DND-41 (cell line): ENCODE data around the gene ARMC9.
"Not testable (repeated sequence)": the region's sequence is repeated elsewhere in the genome, so short reads cannot be mapped to it uniquely, and the experiment has no call there.

Experiments
- ATAC-seq: fragments of 200-7000 bp; cut with Tn5 transposase; 3 replicates; pipeline ENCODE4 v1.9.1; 2021; ENCODE audit warnings: low read depth; ENCODE audit not compliant: insufficient read depth
- DNase-seq: peaks from one replicate; pipeline ENCODE4 v3.0.0-alpha.2; 2020
- H2AFZ ChIP-seq: 2 replicates; pipeline ENCODE4 v1.6.0; 2012; ENCODE audit warnings: low read depth, low read length
- H3K27ac ChIP-seq: 2 replicates; pipeline ENCODE4 v1.5.1; 2012; ENCODE audit warnings: low read length, inconsistent platforms
- H3K27me3 ChIP-seq: fragments of 200-600 bp; sonication (generic); 2 replicates; pipeline ENCODE4 v1.6.0; 2012; ENCODE audit warnings: low read length, mild to moderate bottlenecking, inconsistent platforms; ENCODE audit not compliant: insufficient read depth, poor library complexity
- H3K36me3 ChIP-seq: 2 replicates; pipeline ENCODE4 v1.5.1; 2012; ENCODE audit warnings: low read length, inconsistent platforms; ENCODE audit not compliant: insufficient read depth
- H3K4me1 ChIP-seq: 2 replicates; pipeline ENCODE4 v1.5.1; 2012; ENCODE audit warnings: mild to moderate bottlenecking, low read length; ENCODE audit not compliant: insufficient read depth
- H3K4me2 ChIP-seq: 2 replicates; pipeline ENCODE4 v1.6.0; 2012; ENCODE audit warnings: mild to moderate bottlenecking, moderate library complexity, low read length, inconsistent platforms; ENCODE audit not compliant: insufficient read depth
- H3K4me3 ChIP-seq, 2 experiments: fragments of 200-600 bp in 1 of 2; shearing (Covaris generic) in 1 of 2; 2 replicates each; pipeline ENCODE4 v1.5.1; 2012 to 2016; ENCODE audit warnings: inconsistent platforms in 2 of 2, low read length in 2 of 2, mild to moderate bottlenecking in 2 of 2, low read depth in 1 of 2, moderate library complexity in 1 of 2
- H3K79me2 ChIP-seq: 2 replicates; pipeline ENCODE4 v1.6.0; 2012; ENCODE audit warnings: low read length, inconsistent platforms; ENCODE audit not compliant: insufficient read depth
- H3K9ac ChIP-seq: 2 replicates; pipeline ENCODE4 v1.6.0; 2012; ENCODE audit warnings: low read depth, mild to moderate bottlenecking, inconsistent platforms, low read length, moderate library complexity
- H3K9me3 ChIP-seq: 2 replicates; pipeline ENCODE4 v1.5.1; 2012; ENCODE audit warnings: low read length, moderate library complexity, mild to moderate bottlenecking, inconsistent platforms; ENCODE audit not compliant: insufficient read depth, severe bottlenecking
- H4K20me1 ChIP-seq: 2 replicates; pipeline ENCODE4 v1.6.0; 2012; ENCODE audit warnings: low read length; ENCODE audit not compliant: insufficient read depth
- CTCF ChIP-seq: IDR thresholded peaks from 2 replicates; pipeline ENCODE4 v1.5.1; 2012; ENCODE audit warnings: borderline replicate concordance, low read length, moderate library complexity, mild to moderate bottlenecking; ENCODE audit not compliant: poor library complexity, severe bottlenecking; ENCODE audit errors: extremely low read depth
- EZH2 ChIP-seq: IDR thresholded peaks from 3 replicates; pipeline ENCODE4 v1.6.1; 2012; ENCODE audit warnings: borderline replicate concordance, low read depth, mild to moderate bottlenecking, moderate library complexity, low read length, inconsistent platforms; ENCODE audit not compliant: severe bottlenecking

ARMC9 gene

GRCh38 chr2:231373184-231373583 lies 174.8 kb downstream of the ARMC9 start:
- H3K9me3 ChIP-seq, result no peaks in the 10 kb centered on the region
- H3K4me3 ChIP-seq, result no peak overlapping the region
- H3K27ac ChIP-seq, result no peak overlapping the region
- H4K20me1 ChIP-seq, result no peaks in the 10 kb centered on the region
- no peak overlapping the region for H3K9ac ChIP-seq
- no peaks in the 10 kb centered on the region for H3K36me3 ChIP-seq
- ATAC-seq (no peak), DNase-seq (no peak)
- H3K4me2 ChIP-seq, result no peak overlapping the region
- H3K79me2 ChIP-seq, result no peaks in the 10 kb centered on the region
- H2AFZ ChIP-seq, result no peak overlapping the region
- no peaks in the 10 kb centered on the region for H3K4me1 ChIP-seq
- TF ChIP-seq CTCF (no peak), EZH2 (no peak)
- H3K27me3 ChIP-seq, result no peaks in the 10 kb centered on the region

GRCh38 chr2:231373786-231374349 lies 175.4 kb downstream of the ARMC9 start:
- ATAC-seq (no peak), DNase-seq (no peak)
- Histone ChIP-seq H4K20me1 (no peaks in the 10 kb centered on the region), H3K4me1 (no peaks in the 10 kb centered on the region), H3K4me3 (no peak overlapping the region), H3K9me3 (no peaks in the 10 kb centered on the region), H3K27ac (no peak overlapping the region), H3K27me3 (no peaks in the 10 kb centered on the region), H3K79me2 (no peaks in the 10 kb centered on the region), H3K4me2 (no peak overlapping the region), H3K36me3 (no peaks in the 10 kb centered on the region), H3K9ac (no peak overlapping the region), H2AFZ (no peak overlapping the region)
- TF ChIP-seq EZH2 (no peak), CTCF (no peak)

- Histone ChIP-seq H2AFZ (no peak overlapping the region), H3K79me2 (no peaks in the 10 kb centered on the region), H3K4me2 (no peak overlapping the region), H3K27ac (no peak overlapping the region), H3K27me3 (no peaks in the 10 kb centered on the region), H3K4me1 (no peaks in the 10 kb centered on the region), H3K9me3 (no peaks in the 10 kb centered on the region), H3K36me3 (no peaks in the 10 kb centered on the region), H4K20me1 (no peaks in the 10 kb centered on the region), H3K4me3 (no peak overlapping the region), H3K9ac (no peak overlapping the region)
- ATAC-seq, result no peak
- DNase-seq, result no peak
- TF ChIP-seq CTCF (no peak), EZH2 (no peak)
These were observed 176.3 kb downstream of the ARMC9 start for GRCh38 chr2:231374771-231375170.

GRCh38 chr2:231375994-231376615 lies 177.7 kb downstream of the ARMC9 start:
- H3K4me3 ChIP-seq, H2AFZ ChIP-seq, H3K9me3 ChIP-seq, H4K20me1 ChIP-seq, ATAC-seq, H3K4me2 ChIP-seq, H3K36me3 ChIP-seq, H3K4me1 ChIP-seq, H3K79me2 ChIP-seq, DNase-seq, H3K27ac ChIP-seq, H3K27me3 ChIP-seq, H3K9ac ChIP-seq: not testable (repeated sequence)
